Stromal cell of bone marrow (primary cell): Measurements from ENCODE around the gene PTPRR.
"Not testable (repeated sequence)": the region's sequence is repeated elsewhere in the genome, so short reads cannot be mapped to it uniquely, and the experiment has no call there.

Source experiments
- DNase-seq: peaks from one replicate; pipeline ENCODE4 v3.0.0-alpha.2; 2012; ENCODE audit warnings: low read depth

The PTPRR gene

GRCh38 chr12:70747445-70748260, 172.9 kb downstream of the PTPRR start:
- no peak for DNase-seq

DNA sequence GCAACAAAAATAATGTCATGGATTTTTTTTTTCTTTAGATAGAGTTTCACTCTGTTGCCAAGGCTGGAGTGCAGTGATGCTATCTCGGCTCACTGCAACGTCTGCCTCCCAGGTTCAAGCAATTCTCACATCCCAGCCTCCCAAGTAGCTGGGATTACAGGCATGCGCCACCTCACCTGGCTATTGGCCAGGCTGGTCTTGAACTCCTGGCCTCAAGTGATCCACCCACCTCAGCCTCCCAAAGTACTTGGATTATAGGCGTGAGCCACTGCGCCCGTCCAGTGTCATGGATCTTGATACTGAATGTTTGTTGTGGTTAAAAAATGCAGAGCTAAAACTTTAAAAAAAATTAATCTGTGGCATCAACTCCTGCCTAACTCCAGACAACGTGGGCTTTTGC, 175.5 kb downstream of the PTPRR start:
- no peak for DNase-seq

GRCh38 chr12:70744178-70744577, 176.4 kb downstream of the PTPRR start:
- no peak for DNase-seq

DNA sequence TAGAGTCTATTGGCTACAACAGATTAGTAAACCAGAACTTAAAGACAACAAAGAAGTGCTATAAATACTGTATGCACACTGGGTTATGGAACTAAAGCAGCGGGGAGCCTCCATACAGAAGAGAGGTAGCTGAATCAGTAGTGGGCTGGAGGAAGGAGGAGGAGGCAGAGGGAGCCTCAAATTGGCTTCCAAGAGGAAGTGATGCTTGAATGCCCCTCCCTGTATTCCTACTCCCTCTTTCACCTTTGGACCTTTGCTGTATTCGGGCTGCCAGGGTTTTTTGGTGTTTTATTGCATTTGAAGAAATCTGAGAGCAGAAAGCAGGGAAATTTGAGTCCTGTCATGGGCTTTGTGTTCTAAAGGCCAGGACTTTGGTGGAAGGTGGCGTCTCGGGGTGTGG, 179.3 kb downstream of the PTPRR start:
- no peak for DNase-seq

DNA sequence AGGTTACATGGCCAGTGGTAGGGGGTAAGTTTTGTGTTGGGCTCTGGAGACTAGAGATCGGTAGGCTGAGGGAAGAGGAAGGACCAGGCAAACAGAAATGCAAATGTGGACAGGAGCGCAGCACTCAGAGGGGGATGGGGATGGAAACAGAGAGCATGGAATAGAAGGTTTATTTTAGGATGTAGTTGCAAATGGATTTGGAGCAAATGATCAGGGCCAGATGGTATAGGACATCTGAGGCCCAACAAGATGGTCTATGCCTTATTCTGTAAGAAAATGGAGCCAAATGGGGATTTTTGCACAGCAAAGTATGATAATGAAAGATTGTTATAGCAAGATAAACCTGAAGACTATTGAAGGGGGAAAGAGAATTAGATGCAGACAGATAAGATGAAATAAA, 180.8 kb downstream of the PTPRR start:
- no peak for DNase-seq

GRCh38 chr12:70736351-70737133, 184.0 kb downstream of the PTPRR start:
- no peak for DNase-seq

GRCh38 chr12:70735197-70735596, 185.3 kb downstream of the PTPRR start:
- not testable (repeated sequence) for DNase-seq

- DNase-seq = peak; percentile 66
Observed at GRCh38 chr12:70733385-70733784, 187.2 kb downstream of the PTPRR start.

GRCh38 chr12:70732287-70732686, 188.3 kb downstream of the PTPRR start:
- no peak for DNase-seq

DNA sequence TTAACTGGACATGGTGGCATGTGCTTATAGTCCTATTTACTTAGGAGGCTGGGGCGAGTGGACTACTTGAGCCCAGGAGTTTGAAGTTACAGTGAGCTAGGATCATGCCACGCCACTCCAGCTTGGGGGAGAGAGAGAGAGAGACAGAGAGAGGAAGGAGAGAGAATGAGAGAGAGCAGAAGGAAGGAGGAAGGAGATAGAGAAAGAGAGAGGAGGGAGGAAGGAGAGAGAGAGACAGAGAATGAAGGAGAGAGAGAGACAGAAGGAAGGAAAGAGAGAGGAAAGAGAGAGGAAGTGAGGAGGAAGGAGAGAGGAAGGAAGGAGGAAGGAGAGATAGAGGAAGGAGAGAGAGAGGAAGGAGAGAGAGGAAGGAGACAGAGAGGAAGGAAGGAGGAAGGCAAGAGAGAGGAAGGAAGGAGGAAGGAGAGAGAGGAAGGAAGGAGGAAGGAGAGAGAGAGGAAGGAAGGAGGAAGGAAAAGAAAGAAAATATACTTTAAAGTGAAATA, 189.8 kb downstream of the PTPRR start:
- DNase-seq = no peak

- no peak for DNase-seq
Observed at GRCh38 chr12:70724444-70724843, 196.1 kb downstream of the PTPRR start.

DNA sequence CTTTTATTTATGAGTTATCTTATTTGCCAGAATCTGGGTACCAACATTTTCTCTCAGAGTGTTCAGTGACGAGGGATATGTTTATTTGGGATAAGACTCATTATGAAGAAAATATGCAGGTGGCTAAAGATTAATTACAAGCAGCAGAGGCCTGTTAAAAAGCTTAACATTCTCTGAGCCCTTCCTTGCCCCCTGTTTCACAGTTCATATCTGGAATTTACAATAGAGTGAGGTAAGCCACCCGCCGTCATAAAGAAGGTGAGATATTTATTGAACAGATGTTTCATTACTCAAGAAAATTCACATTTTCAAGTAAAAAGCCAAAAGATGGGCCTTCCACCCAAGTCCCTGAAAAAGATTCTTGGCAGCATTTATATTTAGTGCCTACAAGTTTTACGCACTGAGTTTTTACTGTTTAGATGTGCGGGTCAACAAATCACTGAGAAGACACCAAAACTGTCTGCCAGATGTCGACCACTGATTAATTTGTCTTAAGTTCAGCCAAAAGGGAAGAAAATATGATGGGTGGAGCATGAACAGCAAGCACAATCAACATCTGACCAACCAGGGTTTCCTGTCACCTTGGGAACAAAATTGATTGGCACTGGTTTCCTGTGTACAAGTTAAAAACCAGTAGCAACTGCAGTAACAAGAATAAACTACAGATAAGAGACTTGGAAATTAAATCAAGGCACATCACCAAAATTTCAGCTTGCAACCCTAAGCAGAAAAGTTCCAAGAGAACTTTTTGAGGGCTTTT, 197.8 kb downstream of the PTPRR start:
- no peak for DNase-seq

GRCh38 chr12:70721656-70722357, 198.7 kb downstream of the PTPRR start:
- no peak for DNase-seq

GRCh38 chr12:70721216-70721615, 199.3 kb downstream of the PTPRR start:
- DNase-seq = no peak

DNA sequence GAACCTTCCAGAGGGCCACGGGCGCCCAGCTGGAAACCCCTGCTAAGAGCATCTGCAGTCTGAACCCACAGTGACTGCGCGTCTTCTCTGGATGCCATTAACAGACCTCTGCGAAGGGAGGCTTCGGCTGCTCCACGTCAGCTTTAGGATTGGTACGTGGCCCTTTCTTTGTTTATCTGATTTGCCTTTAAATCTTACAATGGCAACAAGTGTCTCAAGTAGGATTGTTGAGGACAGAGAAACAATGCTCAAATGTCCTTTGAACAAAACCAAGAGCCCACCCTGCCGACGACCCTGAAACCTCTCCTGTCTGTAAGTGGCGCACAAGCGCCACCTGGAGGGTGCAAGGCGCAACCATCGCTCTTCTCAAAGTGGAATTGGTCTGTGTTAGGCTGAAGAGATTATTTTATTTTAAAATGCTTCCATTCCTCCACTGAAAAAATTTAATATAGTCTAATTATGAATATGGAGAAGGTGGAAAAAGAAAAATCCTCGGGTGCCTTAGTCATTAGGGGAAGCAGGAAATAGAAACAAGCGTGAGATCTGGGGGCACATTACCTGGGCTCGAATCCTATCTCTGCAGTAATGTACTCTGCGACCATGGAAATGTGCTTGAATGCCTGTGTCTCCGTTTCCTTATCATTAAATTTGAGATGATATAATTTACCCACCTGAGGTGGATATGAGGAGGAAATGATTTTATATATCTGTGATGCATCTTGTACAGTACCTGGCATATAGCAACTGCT, 200.7 kb downstream of the PTPRR start:
- DNase-seq = peak; percentile 4

GRCh38 chr12:70719071-70719470, 201.5 kb downstream of the PTPRR start:
- DNase-seq = no peak

- DNase-seq = no peak
Observed at GRCh38 chr12:70711831-70712230, 208.7 kb downstream of the PTPRR start.

DNA sequence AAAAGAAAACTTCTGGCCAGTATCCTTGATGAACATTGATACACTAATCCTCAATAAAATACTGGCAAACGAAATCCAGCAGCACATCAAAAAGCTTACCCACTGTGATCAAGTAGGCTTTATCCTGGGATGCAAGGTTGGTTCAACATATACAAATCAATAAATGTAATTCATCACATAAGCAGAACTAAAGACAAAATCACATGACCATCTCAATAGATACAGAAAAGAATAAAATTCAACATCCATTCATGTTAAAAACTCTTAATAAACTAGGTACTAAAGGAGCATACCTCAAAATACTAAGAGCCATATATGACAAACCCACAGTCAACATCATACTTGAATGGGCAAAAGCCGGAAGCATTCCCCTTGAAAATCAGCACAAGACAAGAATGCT, 211.5 kb downstream of the PTPRR start:
- DNase-seq = no peak

DNA sequence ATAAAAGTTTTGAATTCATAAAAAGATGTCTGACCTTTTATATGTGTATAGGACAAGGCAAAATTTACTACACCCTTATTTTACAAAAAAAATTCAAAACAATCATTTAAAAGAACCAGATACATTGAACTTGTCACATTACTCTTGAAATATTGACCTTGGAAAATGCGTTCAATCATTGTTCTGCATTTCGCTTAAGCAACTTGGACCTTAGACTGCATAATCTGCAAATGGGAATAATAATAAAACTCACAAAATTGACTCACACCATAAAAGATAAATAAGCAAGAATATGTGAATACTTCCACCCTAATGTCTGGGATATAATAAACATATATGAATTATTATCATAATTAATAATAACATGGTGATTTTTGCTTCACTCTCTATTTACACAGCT, 213.9 kb downstream of the PTPRR start:
- DNase-seq = no peak

- no peak for DNase-seq
Observed at GRCh38 chr12:70698345-70698744, 222.2 kb downstream of the PTPRR start.
